A204.1 (cell line): ENCODE results near the gene RRP1B.
A peak's percentile ranks its signal among the peaks of the same experiment; 100 is the strongest.
"Not testable (repeated sequence)": the region's sequence is repeated elsewhere in the genome, so short reads cannot be mapped to it uniquely, and the experiment has no call there.

Experiments used
- FAIRE-seq: peaks from 2 replicates; lab custom pipeline; 2012; peaks lifted over from hg19 to GRCh38; lab: Jason Lieb, UNC

RRP1B gene

DNA sequence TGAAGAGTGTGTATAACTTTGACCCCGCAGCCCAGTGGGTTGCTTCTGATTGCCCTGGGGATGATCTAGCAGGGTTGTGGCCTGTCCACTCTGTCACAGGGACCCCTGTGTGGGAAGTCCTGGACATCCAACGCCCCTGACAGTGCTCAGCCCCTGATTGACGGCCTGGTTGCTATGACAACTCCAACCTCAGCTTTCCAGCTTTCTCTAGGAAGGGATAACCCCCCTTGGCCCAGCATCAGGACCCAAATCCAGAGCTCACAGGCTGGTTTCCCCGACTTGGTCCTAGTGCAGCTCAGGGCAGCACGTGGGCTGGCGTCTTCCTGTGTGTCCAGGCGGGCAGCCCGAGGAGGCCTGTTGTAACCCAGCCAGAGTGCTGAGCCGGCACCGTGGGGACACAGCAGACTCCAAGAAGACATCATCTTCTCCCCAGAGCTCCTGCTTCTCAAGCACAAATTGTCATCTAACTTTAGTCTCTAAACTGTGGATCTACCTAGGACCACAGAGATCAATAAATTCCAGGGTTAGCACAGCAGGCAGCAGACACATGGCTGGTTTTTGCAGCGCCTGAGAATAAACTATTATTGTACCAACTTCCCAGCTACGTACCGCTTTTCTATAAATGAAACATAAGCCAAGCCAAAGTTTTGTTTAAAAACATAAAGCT is 40.7 kb downstream of the RRP1B start:
- FAIRE-seq = no peak

DNA sequence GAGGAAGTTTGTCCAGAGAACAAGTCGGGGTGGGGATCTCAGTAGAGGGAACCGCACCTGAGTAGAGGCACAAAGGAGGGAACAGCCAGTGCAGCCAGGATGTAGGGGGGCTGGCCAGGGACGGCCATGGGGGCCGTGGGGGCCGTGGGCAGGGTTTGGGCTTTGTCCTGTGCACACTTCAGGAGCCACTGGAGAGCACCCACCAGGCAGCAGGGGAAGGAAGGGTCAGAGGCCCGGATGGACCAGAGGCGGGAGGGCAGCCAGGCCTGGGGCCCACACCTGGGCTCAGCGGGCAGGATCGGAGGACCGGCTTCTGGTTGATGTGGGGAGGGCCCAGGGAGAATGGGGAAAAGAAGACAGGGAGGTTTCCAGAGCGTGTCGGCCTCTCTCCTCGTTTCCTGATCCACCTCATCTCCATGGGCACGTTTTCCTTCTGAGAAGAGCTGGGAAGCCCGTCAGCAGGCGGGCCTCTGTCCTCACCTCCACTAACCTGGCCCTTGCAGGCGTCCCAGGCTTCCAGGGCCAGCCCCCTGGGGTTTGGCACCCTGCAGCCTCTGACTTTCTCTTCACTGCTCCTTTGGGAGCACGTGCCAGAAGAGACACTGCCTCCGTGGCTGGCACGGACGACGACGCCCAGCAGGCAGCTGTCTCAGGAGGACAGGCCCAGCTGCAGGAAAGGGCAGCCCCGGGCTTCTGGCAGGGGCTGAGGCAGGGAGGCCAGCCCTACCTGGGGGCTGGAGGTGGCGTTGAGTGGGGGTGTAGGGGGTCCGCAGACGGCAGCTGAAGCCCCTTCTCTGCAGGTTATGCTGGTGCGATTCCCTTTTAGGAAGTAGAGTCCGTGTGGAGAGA is 42.8 kb downstream of the RRP1B start:
- FAIRE-seq = no peak

DNA sequence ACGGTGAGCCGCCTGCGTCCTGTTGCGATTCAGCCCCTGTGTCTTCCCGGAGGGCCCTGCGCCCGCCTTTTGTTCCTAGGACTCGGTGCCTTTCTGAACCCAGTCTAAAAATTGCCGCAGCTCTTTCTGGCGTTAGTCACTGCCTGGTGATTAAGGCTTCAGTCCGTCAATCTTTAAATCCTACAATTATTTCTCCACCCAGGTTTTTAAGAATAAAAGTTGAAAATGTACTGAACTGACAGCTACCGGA is 43.4 kb downstream of the RRP1B start:
- no peak for FAIRE-seq

DNA sequence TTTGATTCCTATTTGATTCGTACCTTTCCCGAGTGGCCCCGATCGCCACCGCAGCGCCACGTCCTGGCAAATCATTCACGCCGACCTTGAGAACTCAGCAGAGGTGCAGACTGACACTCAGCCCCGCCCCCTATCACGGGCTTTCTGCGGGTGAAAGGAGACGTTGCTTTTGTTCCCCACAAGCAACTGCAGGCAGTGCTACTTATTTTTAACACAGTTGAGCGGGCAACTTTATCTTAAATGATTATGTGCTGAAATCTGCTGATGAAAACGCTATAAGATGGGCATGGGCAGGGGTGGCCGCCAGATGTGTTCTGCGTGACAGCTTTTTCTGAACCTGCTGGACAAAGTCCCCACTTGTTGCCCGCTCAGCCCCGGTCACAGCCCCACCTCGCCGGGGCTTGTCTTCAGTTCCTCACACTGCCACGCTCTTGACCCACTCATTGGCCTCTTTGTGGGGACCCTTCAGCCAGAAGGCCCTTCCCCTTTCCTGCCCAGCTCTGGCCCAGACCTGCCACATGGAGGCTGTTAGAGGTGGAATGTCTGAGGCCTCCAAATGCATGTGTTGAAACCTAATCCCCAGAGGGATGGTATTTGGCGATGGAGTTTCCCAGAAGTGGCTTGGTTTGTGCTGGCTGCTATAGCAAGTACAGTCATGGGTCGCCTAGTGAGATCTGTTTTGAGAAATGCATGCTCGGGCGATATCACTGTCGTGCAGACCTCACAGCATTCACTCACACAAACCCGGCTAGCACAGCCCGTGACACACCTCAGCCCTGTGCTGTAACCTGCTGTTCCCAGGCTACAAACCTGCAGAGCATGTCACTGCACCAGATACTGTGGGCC is 43.9 kb downstream of the RRP1B start:
- FAIRE-seq = no peak

DNA sequence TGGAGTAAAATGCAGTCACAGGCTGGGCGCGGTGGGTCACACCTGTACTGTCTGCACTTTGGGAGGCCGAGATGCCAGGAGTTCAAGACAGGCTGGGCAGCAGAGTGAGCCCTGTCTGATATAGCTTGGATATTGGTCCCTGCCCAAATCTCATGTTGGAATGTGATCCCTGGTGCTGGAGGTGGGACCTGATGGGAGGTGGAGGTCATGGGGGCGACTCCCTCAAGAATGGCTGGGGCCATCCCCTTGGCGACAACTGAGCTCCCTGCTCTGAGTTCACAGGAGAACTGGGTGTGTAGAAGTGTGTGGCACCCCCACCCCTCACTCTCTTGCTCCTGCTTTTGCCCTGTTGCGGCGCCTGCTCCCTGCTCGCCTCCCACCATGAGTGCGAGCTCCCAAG is 48.1 kb downstream of the RRP1B start:
- no peak for FAIRE-seq

DNA sequence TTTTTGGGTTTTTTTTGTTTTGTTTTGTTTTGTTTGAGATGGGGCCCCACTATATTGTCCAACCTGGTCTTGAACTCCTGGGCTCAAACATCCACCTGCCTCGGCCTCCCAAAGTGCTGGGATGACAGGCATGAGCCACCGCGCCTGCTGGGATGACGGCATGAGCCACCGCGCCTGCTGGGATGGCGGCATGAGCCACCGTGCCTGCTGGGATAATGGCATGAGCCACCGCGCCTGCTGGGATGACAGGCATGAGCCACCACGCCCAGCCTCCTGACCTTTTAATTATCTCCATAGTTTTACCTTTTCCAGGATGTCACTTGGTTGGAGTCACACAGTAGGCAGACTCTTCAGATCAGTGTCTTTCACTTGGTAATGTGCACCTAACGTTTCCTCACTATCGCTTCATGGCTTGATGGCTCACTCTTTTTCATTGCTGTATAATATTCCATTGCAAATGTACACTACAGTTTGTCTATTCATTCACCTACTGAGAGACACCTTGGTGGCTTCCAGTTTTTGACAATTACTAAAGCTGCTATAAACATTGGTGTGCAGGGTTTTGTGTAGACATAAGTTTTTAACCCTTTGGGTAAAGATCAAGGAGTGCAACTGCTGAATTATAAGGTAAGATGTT is 49.5 kb downstream of the RRP1B start:
- FAIRE-seq = no peak

DNA sequence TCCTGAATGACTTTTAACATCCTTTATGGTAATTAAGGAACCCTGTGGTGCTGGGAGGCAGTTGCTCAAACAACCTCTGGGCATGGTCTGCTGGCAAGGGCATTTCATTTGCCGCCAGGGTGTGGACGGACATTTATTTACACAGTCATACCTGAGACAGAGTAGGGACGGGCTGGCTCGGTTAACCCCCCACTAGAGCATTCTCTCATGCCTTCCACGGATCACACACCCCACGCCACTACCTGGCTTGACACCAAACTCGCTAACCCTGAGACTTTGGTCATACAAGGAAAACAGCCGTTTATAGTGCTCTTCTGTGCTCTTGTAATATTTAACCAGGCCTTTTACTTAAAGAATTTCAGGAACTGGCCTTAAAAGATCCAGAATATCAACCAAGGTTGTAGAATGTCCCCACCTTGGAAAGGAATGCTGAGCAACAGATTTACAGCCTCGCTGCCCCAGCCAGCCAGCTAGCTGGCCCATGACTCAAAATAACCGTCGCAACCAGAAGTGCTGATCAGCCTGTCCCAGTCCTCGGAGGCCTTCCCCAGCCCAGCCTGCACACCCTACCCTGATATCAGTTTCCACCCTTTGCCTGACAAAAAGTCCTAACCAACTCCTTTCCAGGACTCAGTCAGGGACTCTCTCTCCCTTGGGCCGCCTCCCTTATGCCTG is 53.0 kb downstream of the RRP1B start:
- FAIRE-seq = peak; percentile 40

DNA sequence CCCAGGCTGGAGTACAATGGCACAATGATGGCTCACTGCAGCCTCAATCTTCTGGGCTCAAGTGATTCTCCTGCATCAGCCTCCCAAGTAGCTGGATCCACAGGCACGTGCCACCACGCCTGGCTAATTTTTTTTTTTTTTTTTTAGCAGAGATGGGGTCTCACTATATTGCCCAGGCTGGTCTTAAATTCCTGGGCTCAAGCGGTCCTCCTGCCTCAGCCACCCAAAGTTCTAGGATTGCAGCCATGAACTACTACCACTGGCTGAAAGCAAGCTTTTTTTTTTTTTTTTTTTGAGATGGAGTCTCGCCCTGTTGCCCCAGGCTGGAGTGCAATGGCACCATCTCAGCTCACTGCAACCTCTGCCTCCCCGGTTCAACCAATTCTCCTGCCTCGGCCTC is 53.8 kb downstream of the RRP1B start:
- FAIRE-seq = not testable (repeated sequence)

DNA sequence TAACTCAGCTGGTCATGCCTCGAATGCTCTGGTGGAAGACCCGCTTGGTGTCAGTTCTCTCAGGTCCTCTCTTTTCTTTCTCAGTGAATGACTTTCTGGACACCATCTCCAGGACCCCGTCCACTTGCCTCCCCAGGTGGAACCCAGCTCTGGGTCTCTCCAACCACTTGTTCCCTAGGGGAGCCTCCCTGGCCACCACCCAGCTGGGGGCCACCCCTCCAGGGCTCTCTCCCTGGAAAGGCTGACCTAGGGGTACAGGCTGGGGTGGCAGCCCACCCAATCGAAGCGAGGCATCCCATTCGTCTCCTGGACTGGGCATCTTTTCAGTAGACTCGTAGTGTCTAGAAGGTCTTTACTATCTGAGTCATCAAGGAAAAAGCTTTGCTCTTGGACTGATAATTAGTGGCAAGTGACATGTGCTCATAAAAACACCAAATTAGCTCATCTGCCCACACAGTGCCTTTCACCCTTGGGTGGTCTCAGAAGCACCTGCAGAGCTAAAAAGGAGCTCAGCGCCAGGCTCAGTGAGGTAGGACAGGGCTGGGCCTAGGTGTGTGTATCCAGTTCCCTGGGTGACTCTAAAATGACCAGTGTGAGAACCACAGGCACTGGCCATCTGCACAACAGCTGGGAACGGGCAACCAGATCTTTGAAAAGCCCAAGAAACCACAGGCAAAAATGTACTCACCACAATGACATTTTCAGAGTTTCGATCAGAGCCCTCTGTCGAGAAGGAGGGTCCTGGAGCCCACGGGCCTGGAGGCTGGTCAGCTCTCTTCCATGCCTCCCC is 57.2 kb downstream of the RRP1B start:
- FAIRE-seq = no peak

DNA sequence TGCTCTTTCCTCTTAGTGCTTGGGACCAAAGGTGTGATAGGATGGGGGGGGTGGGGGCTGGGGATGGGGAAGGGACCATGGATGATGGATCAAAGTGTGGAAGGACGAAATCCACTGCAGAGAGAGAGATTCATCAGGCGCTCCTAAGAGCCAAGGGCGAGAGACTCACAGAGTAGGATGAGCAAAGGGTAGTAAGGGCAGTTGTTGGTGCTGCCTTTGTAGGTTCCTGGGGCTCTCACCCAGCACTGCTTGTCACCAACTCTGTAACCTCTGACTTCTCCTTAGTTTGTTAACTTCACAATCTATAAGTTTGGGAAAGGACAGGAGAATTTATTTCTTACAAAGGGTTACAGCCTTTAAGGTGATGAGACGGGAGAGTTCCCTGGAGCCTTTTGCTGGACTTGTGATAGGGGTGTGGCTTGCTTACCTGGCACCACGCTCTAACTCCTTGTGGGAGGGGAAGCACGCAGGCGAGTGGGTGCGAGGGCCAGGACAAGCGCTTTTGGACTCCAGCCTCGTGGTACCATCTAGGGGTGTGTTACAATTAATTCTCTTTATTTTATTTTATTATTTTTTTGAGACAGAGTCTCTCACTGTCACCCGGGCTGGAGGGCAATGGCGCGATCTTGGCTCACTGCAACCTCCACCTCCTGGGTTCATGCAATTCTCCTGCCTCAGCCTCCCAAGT is 58.0 kb downstream of the RRP1B start:
- no peak for FAIRE-seq

DNA sequence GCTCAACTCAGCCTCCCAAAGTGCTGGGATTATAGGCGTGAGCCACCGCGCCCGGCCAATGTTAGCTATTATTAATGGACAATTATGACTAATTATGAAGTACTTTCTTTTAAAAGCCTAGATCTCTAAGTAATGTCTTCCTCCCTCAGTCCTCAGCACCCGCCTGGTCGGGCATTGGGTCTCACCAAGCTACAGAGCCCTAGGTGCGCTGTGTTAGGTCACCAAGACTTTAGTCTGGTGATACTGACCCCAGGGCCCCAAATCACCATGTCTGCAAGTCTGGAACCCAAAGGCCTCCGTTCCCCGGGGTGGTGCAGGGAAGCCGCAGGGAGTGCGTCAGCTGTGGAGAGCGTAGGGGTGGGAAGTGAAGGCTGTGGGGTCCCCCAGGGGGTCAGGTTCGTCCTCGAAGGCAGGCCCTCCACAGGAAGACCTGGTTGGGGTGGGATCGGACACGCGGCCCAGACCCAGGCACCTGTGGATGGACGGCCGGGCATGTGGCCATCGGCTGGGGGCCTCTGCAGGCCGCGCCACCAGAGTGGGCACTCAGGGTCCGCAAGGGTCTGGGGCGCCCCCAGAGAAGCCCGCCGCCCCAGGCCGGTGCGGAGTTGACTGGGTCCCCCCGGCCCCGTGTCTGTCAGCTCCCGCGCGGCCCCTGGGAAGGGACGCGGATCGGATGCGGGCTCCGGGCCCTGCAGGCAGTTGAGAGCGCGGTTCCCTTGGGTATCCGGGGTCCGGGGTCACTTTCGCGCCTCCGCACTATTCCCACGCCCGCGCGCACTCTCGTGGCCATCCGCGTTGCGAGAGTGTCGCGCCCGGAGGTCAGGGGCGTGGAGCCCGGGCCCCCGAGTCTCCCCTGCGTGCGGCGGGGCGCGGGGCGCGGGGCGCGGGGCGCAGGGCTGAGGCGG is 58.9 kb downstream of the RRP1B start:
- FAIRE-seq = no peak

DNA sequence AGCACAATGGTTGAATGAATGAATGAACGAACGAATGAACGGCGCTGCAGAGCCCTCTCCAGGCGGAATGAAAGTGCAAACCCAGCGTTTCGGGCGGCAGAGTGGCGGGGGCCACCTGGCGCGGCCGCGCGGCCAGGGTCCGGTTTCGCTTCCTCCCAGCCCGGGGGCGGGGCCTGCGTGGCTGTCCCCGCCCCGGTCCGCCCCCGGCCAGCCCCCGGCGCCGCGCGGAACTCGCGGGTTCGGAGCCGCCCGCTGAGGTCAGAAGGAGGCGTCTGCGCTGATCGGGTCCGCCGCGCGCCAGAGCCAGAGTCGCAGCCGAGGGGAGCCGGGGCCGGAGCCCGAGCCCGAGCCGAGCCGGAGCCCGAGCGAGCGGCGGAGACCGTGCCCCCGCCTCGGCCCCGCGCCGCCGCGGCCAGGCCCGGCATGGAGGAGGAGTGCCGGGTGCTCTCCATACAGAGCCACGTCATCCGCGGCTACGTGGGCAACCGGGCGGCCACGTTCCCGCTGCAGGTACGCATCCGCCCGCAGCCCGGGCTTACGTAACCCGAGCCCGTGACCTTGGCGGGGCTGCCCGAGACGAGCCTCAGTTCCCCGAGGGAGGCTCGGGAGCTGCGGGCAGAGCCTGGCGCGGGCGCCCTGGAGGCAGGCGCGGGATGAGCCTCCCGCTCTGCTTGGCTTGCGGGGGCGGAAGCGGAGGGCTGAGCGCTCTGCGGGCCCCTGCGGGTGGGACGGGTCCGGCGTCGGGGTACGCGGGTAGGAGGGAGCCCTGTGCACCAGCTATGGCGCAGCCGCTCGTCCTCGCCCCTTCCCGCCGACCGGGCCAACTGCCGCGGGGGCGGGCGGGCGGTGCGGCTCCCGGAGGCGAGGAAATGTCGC is 59.8 kb downstream of the RRP1B start, which contains the start of gene PDXK:
PDXK (plus strand) TSS at position 258 of the 876 bp plus-strand sequence; CDS start at position 424, 166 bp downstream.
- FAIRE-seq = no peak

DNA sequence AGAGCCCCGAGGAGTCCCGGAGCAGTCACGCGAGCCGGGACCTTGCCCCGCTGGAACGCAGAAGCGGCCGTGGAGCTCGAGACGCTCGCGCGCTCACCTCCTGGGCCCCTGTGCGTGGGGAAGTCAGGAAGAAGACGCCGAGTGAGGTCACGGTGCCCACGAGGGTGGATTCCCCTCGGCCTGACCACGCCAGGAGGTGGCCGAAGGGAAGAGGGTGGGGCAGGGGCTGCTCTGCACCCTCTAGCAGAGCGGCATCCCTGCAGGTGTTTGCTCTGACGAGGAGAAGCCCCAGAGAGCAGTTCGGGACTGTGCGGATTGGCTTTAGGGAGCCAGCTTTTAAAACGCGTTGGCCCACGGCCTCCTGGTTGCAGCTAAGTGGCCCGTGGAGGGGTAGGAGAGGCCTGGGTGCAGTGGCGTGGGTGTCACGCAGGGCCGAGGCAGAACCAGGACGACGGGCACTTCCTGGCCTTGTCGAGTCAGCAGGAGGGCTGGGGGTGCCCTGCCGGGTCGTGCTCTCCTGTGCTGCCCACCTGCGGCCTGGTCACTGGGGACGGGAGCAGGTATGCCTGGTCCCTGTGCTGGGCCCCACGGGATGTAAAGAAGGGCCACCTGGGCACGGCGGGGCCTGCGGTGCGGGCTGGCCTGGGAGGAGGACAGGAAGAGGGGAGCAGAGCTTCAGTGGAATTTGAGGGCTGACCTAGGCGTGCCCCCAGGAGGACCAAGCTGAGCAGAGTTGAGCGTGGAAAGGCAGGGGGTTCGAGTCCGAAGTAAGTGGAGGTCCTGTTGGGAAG is 60.6 kb downstream of the RRP1B start:
- FAIRE-seq = no peak

DNA sequence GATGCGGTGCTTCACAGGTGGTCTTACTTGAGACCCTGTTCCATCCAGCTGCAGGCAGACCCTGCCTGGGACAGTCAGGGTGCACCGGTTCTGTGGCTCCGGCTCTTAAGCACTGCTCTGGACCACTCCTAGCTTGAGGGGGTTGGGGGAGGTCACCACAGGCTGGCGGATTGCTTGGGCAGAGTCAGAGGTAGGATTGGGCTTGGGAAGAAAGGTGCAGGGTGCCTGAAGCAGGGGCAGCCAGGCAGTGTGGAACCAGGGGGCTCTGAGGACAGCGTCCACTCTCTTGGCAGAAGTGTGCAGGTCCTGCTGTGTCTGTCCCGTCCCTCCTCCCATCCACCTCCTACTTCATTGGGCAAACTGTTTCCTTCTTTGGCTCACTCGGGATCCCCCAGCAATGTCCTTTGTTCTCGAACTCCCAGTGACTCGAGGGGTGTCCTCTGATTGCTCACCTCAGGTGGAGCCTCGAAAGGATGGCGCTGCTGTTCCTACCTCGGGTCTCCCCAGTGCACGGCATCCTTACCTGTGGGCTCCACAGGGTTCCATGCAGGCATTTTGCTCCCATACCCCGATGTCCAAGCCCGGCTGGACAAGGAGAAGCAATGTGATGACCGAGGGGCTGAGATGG is 61.3 kb downstream of the RRP1B start:
- no peak for FAIRE-seq

DNA sequence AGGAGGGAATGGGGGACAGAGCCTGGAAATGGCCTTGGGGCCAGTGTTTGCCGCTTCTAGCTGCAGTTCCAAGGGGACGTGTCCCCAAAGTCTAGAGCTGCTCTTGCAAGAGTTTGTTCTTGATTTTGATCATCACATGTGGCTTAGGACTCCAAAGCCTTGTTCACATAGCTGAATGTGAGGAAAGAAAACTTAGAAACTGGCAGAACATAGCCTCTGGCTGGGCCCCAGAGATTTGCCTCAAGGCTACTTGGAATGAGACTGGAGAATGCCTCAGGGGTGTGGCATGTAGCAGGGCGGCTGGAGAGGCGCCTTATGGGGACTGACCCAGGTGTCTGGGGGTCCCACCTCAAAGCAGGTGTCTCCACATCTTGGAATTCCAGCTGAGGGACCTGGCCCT is 61.8 kb downstream of the RRP1B start:
- no peak for FAIRE-seq

DNA sequence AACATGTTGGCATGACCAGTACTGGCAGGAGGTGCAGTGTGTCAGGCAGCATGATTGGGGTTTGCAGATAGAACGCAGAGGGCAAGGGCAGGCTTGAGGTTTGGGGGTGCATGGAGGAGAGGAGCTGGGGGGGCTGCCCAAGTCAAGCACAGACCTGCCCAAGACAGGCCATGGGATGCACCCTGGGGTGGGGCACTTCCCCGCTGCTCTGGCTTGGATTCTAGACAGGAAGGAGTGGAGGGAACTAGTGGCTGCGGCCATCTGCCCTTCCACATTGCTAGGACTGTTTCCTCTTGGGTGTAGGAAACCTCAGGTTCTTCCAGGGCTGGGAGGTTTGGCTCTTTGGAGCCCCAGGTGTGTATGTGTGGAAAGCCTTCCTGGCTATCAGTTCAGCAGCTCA is 62.6 kb downstream of the RRP1B start:
- no peak for FAIRE-seq

DNA sequence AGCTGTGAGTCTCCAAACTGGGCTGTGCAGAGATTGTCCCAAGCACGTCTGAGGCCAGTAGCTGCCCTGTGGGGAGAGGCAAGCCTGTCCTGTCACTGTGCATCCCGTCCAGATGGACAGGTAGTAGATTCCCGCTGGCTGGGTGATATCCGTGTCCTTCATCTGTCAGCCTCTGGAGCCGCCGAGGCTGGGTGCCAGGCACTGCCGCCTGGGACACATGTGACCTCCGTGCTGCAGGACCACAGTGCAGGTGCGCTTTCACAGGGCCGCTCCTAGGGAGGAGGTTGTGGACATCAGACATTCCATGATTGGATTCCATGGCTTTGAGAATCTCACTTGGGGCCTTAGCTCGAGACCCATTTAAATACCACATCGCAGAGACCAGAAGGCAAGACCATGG is 64.3 kb downstream of the RRP1B start:
- no peak for FAIRE-seq
